Breast epithelium (tissue), 3 donors: ENCODE data around the gene CDK12.

Experiments used
- CTCF ChIP-seq, 3 donors: fragments of 450-650 bp; IDR thresholded peaks; one replicate each; pipeline ENCODE4 v1.5.1; 2016 to 2017; ENCODE audit warnings: antibody characterized with exemption in 3 of 3, mild to moderate bottlenecking in 3 of 3, moderate library complexity in 3 of 3
- POLR2A ChIP-seq: fragments of 450-650 bp; IDR thresholded peaks from one replicate; pipeline ENCODE4 v1.6.1; 2016; ENCODE audit warnings: antibody characterized with exemption, mild to moderate bottlenecking, moderate library complexity
- POLR2AphosphoS5 ChIP-seq, 3 donors: sonication (generic); formaldehyde crosslinking; IDR thresholded peaks; one replicate each; pipeline ENCODE4 v1.6.1; 2017; ENCODE audit warnings: antibody characterized with exemption in 3 of 3

GRCh38 chr17:39507511-39507910 is 46.2 kb downstream of the CDK12 start:
- TF ChIP-seq CTCF (IDR thresholded peaks at IDR 0.05): no peak
- TF ChIP-seq POLR2A: no peak
- TF ChIP-seq POLR2AphosphoS5 (IDR thresholded peaks at IDR 0.05): no peak
